NCI-H2029 treated with DMSO at 0.1 percent for 48 hours (cell line): Measurements from ENCODE around the gene ZBBX.
"Not testable (repeated sequence)": the region's sequence is repeated elsewhere in the genome, so short reads cannot be mapped to it uniquely, and the experiment has no call there.

Experiments
- DNase-seq: peaks from one replicate; lab custom pipeline; 2025; lab: John Stamatoyannopoulos, UW

The ZBBX gene

GRCh38 chr3:167380004-167380689, at the start of gene ZBBX:
Gene ZBBX, minus strand, starts transcription at chr3:167380297. Its CDS starts 7,396 bp downstream, at chr3:167372901.
- peak; percentile 81 for DNase-seq

GRCh38 chr3:167426962-167427361, 46.9 kb upstream of the ZBBX start:
- DNase-seq = not testable (repeated sequence)

GRCh38 chr3:167422396-167422795, 42.3 kb upstream of the ZBBX start:
- DNase-seq = not testable (repeated sequence)

GRCh38 chr3:167409611-167410010, 29.5 kb upstream of the ZBBX start:
- DNase-seq = no peak

- peak; percentile 8 for DNase-seq
Measured at GRCh38 chr3:167406876-167407492, 26.9 kb upstream of the ZBBX start.

- DNase-seq = no peak
Measured at GRCh38 chr3:167397826-167398225, 17.7 kb upstream of the ZBBX start.

- DNase-seq = no peak
Measured at GRCh38 chr3:167396075-167396474, 16.0 kb upstream of the ZBBX start.

- DNase-seq = no peak
Measured at GRCh38 chr3:167394003-167394402, 13.9 kb upstream of the ZBBX start.

GRCh38 chr3:167382155-167382554, 2.1 kb upstream of the ZBBX start:
- DNase-seq = no peak

GRCh38 chr3:167375478-167375877, 4.6 kb downstream of the ZBBX start:
- DNase-seq = no peak

- no peak for DNase-seq
Measured at GRCh38 chr3:167372138-167372537, 8.0 kb downstream of the ZBBX start.

GRCh38 chr3:167361948-167362347, 18.1 kb downstream of the ZBBX start:
- no peak for DNase-seq

GRCh38 chr3:167361306-167361705, 18.8 kb downstream of the ZBBX start:
- DNase-seq = no peak

GRCh38 chr3:167355446-167355845, 24.7 kb downstream of the ZBBX start:
- no peak for DNase-seq

- no peak for DNase-seq
Measured at GRCh38 chr3:167354751-167355150, 25.3 kb downstream of the ZBBX start.

- no peak for DNase-seq
Measured at GRCh38 chr3:167350245-167350862, 29.7 kb downstream of the ZBBX start.

- no peak for DNase-seq
Measured at GRCh38 chr3:167346171-167346570, 33.9 kb downstream of the ZBBX start.

- no peak for DNase-seq
Measured at GRCh38 chr3:167330993-167331785, 48.9 kb downstream of the ZBBX start.

GRCh38 chr3:167323572-167323971, 56.5 kb downstream of the ZBBX start:
- DNase-seq = no peak

GRCh38 chr3:167318996-167319615, 61.0 kb downstream of the ZBBX start:
- DNase-seq = no peak

- no peak for DNase-seq
Measured at GRCh38 chr3:167318306-167318705, 61.8 kb downstream of the ZBBX start.

GRCh38 chr3:167306319-167306718, 73.8 kb downstream of the ZBBX start:
- no peak for DNase-seq
